Esophagus squamous epithelium (tissue), 4 donors: Measurements from ENCODE around the gene PHYHIPL.

Experiments used
- POLR2A ChIP-seq, 4 donors: fragments of 450-650 bp; IDR thresholded peaks; one replicate each; pipeline ENCODE4 v1.6.1; 2017; ENCODE audit warnings: antibody characterized with exemption in 4 of 4, mild to moderate bottlenecking in 4 of 4, moderate library complexity in 3 of 4
- TF ChIP-seq, protein P1 (sequence below), 6 experiments: fragments of 450-650 bp in 4 of 6; fragments of 200-600 bp in 2 of 6; sonication (generic) in 2 of 6; IDR thresholded peaks; one replicate each; pipeline ENCODE4 v1.5.1; 2016 to 2019; ENCODE audit warnings: antibody characterized with exemption in 6 of 6, mild to moderate bottlenecking in 4 of 6, moderate library complexity in 4 of 6

DNA sequence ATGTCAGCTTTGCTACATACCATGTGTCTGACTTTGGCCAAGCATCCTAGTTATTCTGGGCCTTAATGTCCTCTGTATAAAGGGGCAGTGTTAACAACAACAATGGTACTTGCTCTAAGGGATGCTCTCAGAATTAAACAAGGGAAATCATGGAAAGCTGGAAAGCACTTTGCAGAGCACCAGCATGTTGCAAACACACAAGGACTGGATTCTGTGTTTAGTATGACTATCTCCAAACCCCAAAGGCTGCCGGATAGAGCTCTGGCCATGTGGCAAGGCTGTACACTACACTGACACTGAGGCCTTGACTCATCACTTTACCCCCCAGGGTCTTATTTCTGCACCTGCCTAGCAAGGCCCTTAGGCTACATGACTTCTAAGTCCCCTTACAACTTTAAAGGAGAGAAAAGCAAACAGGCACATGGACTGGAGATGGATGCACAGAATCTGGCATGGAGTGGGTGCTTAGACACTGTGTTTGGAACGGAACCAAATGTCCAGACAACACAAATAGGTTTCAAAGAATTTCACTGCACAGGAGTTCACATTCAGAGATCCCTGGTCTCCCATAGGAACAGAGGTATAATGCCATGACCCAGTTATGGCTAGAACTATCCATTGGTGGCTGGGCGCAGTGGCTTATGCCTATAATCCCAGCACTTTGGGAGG is 111.3 kb downstream of the PHYHIPL start:
- TF ChIP-seq, protein P1, sequence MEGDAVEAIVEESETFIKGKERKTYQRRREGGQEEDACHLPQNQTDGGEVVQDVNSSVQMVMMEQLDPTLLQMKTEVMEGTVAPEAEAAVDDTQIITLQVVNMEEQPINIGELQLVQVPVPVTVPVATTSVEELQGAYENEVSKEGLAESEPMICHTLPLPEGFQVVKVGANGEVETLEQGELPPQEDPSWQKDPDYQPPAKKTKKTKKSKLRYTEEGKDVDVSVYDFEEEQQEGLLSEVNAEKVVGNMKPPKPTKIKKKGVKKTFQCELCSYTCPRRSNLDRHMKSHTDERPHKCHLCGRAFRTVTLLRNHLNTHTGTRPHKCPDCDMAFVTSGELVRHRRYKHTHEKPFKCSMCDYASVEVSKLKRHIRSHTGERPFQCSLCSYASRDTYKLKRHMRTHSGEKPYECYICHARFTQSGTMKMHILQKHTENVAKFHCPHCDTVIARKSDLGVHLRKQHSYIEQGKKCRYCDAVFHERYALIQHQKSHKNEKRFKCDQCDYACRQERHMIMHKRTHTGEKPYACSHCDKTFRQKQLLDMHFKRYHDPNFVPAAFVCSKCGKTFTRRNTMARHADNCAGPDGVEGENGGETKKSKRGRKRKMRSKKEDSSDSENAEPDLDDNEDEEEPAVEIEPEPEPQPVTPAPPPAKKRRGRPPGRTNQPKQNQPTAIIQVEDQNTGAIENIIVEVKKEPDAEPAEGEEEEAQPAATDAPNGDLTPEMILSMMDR (IDR thresholded peaks at IDR 0.05) = no peak
- no peak for TF ChIP-seq POLR2A (IDR thresholded peaks at IDR 0.05)
